Cerebellar cortex (tissue), 1 donor: ENCODE measurements around the gene CDC42BPG.
"Not testable (repeated sequence)": the region's sequence is repeated elsewhere in the genome, so short reads cannot be mapped to it uniquely, and the experiment has no call there.

ENCODE experiments used
- DNase-seq: peaks from one replicate; pipeline ENCODE4 v3.0.0-alpha.2; 2015; ENCODE audit warnings: low spot score

CDC42BPG gene

GRCh38 chr11:64834723-64835615 is 9.5 kb downstream of the CDC42BPG start:
- DNase-seq: no peak

- DNase-seq: no peak
These were observed 10.3 kb downstream of the CDC42BPG start for GRCh38 chr11:64834031-64834722.

- DNase-seq: no peak
These were observed 10.9 kb downstream of the CDC42BPG start for GRCh38 chr11:64833509-64833908.

- DNase-seq: no peak
These were observed 11.3 kb downstream of the CDC42BPG start for GRCh38 chr11:64833198-64833502.

GRCh38 chr11:64832467-64833197 is 11.8 kb downstream of the CDC42BPG start:
- DNase-seq: no peak

- DNase-seq: no peak
These were observed 13.0 kb downstream of the CDC42BPG start for GRCh38 chr11:64831411-64831891.

GRCh38 chr11:64829536-64830251 is 14.8 kb downstream of the CDC42BPG start:
- no peak for DNase-seq

- DNase-seq: no peak
These were observed 17.0 kb downstream of the CDC42BPG start for GRCh38 chr11:64827451-64827839.

GRCh38 chr11:64826578-64827450 is 17.6 kb downstream of the CDC42BPG start:
- DNase-seq: no peak

GRCh38 chr11:64826062-64826461 is 18.4 kb downstream of the CDC42BPG start:
- no peak for DNase-seq

- no peak for DNase-seq
These were observed 20.8 kb downstream of the CDC42BPG start for GRCh38 chr11:64823568-64824119.

- no peak for DNase-seq
These were observed 27.0 kb downstream of the CDC42BPG start for GRCh38 chr11:64817476-64817875.

- not testable (repeated sequence) for DNase-seq
These were observed 29.0 kb downstream of the CDC42BPG start for GRCh38 chr11:64815433-64815832.

GRCh38 chr11:64814712-64815187 is 29.7 kb downstream of the CDC42BPG start:
- DNase-seq: no peak

GRCh38 chr11:64813826-64814225 is 30.6 kb downstream of the CDC42BPG start:
- no peak for DNase-seq

GRCh38 chr11:64810891-64811272 is 33.6 kb downstream of the CDC42BPG start:
- DNase-seq: no peak

GRCh38 chr11:64810271-64810890 is 34.1 kb downstream of the CDC42BPG start, which contains the start of gene MEN1:
TSS of gene MEN1 (minus strand) at chr11:64810551. CDS start at chr11:64810109, 442 bp downstream.
- DNase-seq: peak; percentile 98

GRCh38 chr11:64809781-64810241 is 34.6 kb downstream of the CDC42BPG start:
- no peak for DNase-seq

GRCh38 chr11:64805481-64805880 is 39.0 kb downstream of the CDC42BPG start:
- no peak for DNase-seq
